Choroid plexus epithelial cell (primary cell): ENCODE results near the gene TMEM200C.
"Not testable (repeated sequence)": the region's sequence is repeated elsewhere in the genome, so short reads cannot be mapped to it uniquely, and the experiment has no call there.

Experiments used
- DNase-seq: peaks from one replicate; pipeline ENCODE4 v3.0.0-alpha.2; 2010; ENCODE audit warnings: low read depth
- H3K4me3 ChIP-seq: 2 replicates; pipeline ENCODE4 v1.5.1; 2011; ENCODE audit warnings: low read depth, mild to moderate bottlenecking, control low read depth, low read length, moderate library complexity
- TF ChIP-seq, protein P1 (sequence below): conservative IDR thresholded peaks from 2 replicates; pipeline ENCODE4 v1.5.1; 2011; ENCODE audit warnings: low read depth, mild to moderate bottlenecking, control low read depth, inconsistent platforms, low read length, moderate library complexity

Gene TMEM200C

DNA sequence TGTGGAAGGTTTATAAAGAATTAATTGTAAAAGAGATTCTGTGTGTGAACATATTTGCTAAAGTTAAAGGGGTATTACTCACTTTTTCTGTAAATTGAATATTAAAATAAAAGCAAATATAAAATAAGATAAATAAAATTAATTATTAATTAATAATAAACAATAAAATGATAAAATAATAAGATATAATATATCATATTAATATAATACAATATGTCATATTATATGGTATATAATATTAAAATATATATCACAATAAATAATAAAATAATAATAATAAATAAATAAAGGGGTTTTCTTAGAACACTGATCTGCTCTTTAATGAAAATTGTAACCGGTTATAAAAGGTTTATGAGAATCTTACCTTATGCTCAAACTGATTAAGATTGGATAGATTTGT is 29.8 kb downstream of the TMEM200C start:
- TF ChIP-seq, protein P1, sequence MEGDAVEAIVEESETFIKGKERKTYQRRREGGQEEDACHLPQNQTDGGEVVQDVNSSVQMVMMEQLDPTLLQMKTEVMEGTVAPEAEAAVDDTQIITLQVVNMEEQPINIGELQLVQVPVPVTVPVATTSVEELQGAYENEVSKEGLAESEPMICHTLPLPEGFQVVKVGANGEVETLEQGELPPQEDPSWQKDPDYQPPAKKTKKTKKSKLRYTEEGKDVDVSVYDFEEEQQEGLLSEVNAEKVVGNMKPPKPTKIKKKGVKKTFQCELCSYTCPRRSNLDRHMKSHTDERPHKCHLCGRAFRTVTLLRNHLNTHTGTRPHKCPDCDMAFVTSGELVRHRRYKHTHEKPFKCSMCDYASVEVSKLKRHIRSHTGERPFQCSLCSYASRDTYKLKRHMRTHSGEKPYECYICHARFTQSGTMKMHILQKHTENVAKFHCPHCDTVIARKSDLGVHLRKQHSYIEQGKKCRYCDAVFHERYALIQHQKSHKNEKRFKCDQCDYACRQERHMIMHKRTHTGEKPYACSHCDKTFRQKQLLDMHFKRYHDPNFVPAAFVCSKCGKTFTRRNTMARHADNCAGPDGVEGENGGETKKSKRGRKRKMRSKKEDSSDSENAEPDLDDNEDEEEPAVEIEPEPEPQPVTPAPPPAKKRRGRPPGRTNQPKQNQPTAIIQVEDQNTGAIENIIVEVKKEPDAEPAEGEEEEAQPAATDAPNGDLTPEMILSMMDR: no peak
- no peak overlapping the region for H3K4me3 ChIP-seq
- no peak for DNase-seq

DNA sequence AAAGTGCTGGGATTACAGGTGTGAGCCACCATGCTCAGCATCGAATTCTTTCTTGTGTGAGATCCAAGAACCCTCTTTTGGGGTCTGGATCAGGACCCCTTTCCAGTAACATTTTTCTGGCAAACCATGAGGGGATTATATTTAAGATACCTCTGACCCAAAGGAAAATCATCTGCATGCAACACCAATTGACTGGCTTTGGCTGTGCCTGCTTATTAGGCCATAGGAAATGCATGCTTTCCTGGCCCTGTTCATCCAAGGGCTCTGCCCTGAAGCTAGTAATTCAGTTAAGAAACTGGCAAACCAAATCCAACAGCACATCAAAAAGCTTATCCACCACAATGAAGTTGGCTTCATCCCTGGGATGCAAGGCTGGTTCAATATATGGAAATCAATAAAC is 33.2 kb downstream of the TMEM200C start:
- H3K4me3 ChIP-seq: not testable (repeated sequence)

DNA sequence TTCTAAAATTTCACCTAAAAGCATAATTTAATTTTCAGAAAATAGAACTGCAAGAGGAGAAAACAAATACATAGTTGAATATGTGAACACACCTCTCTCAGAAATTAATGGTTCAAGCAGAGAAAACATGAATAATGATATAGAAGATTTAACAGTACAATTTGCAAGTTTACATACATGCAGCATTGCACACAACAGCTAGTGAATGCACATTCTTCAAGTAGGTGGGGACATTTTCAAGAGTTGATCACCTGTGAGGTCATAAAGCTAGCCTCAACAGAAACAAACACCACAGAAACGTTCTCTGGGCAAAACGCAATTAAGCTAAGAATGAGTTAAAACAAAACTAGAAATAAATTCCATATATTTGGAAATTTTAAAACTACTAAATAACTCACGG is 38.1 kb downstream of the TMEM200C start:
- no peak overlapping the region for H3K4me3 ChIP-seq
- TF ChIP-seq, protein P1: no peak
- no peak for DNase-seq

More for the DNA sequence above, 33.2 kb downstream of the TMEM200C start:
- not testable (repeated sequence) for DNase-seq

DNA sequence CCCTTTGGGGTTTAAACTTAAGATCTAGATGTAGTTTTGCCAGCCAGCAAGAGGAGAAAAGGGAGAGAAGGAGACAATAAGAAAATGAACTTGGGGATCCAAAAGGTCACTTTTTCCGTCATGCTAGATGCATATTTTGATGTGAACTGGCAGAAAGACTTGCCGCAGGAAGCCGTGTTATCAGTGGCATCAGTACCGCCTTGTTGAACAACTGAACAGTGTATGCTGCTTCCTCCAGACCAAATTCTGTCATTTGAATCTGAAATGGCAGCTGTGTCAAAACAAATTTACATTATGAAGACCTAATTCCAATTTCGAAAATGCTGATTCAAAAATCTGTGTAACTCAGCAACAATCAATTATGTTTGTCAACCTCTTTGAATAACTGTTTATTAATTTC is 42.1 kb downstream of the TMEM200C start:
- no peak for DNase-seq
- TF ChIP-seq, protein P1: no peak
- no peak overlapping the region for H3K4me3 ChIP-seq

DNA sequence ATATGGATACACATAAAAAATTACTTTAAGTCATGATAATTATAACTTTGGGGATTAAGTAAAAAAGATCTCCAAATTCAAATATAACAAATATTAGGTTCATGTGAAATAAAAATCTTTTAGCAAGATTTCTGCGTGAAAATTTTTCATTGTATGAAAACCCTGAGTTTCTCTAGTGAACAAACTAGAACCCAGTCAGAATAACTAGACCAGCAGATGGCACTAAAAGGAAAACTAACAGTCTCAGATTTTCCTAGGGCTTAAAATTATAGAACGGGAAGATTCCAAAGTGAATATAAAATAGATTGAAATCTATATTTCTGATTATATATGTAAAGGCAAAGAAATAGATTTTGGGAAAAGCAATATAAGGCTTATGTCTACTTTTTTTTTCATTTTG is 43.3 kb downstream of the TMEM200C start:
- DNase-seq: peak; percentile 14
- TF ChIP-seq, protein P1: no peak

DNA sequence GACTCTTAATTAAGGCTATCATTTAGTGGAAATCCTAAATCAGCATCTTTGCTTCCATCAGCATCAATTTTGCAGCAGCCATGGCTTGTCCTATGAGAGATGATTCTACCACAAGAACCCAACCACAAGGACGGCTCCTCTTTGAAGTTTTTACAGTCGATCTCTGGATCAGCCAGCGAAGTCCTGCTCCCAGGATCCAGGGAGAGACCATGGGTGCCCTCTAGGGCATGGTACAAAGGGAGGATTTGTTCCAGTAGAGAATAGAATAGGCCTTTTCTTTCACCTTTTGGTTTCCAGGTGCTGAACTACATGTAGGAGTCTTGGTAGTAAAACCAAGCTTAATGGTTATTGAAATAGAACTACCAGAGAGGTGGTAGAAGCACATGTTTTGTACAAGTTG is 52.7 kb downstream of the TMEM200C start:
- no peak for DNase-seq
- H3K4me3 ChIP-seq: no peak overlapping the region
- TF ChIP-seq, protein P1: no peak

More for the DNA sequence above, 43.3 kb downstream of the TMEM200C start:
- no peak overlapping the region for H3K4me3 ChIP-seq

DNA sequence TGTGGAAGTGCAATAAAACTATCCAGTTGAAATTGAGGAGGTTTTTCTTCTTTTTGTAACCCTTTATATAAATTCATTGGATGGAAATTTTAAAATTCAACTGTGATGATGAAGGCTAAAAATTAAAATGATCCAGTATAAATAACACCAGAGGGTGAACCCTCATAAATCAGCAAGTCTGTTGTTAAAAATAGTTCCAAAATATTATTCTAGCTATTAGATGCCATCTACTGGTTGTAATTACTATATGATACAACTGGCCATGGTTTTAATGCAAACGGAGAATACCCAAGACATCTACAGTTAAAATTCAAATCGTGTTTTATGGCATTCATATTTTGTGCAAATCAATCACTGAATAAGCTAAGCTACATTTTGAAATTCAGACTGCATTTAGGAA is 53.8 kb downstream of the TMEM200C start:
- TF ChIP-seq, protein P1: peak; percentile 43

DNA sequence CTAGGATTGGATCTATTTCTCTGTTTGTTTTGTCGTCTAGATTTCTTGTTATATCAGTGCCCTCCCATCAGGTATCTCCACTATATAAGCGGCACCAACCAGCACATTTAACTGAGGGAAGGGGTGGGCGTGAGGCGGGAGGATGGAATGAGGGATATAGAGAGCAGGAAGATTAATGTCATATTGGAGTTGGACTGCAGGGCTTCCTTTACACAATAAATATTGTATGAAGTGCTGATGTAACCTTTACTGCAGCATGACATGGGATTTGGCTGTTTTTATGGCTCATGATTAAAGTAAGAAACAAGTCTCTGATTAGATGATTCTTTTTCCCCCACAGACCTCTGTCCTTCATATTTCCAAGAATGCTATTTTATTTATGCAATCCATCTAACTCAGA is 54.8 kb downstream of the TMEM200C start:
- no peak for DNase-seq
- TF ChIP-seq, protein P1: no peak
- no peak overlapping the region for H3K4me3 ChIP-seq

More for the DNA sequence above, 53.8 kb downstream of the TMEM200C start:
- H3K4me3 ChIP-seq: no peak overlapping the region
- peak; percentile 21 for DNase-seq
